AG04449 (cell line): ENCODE results near the gene ING4.

Source experiments
- CTCF ChIA-PET: fragments of 350-600 bp; formaldehyde crosslinking; extraction: SDS; loops from one replicate; lab custom pipeline; 2021; ENCODE audit warnings: antibody characterized with exemption; lab: Yijun Ruan, JAX
- POLR2A ChIA-PET: fragments of 400-600, 350-600 bp; formaldehyde crosslinking; extraction: SDS; loops from one replicate; lab custom pipeline; 2020; ENCODE audit warnings: antibody characterized with exemption, inconsistent platforms; lab: Yijun Ruan, JAX
- DNase-seq: peaks from one replicate; pipeline ENCODE4 v3.0.0-alpha.2; 2010; ENCODE audit warnings: low read depth, low spot score
- H3K4me3 ChIP-seq: 2 replicates; pipeline ENCODE4 v1.5.1; 2011; ENCODE audit warnings: low read depth, mild to moderate bottlenecking, control low read depth, low read length
- TF ChIP-seq, protein P1 (sequence below): IDR thresholded peaks from one replicate; pipeline ENCODE4 v1.5.1; 2011; ENCODE audit warnings: mild to moderate bottlenecking, moderate library complexity, low read length, control low read depth, inconsistent platforms; ENCODE audit not compliant: insufficient read depth; ENCODE audit errors: missing control alignments

The ING4 gene

DNA sequence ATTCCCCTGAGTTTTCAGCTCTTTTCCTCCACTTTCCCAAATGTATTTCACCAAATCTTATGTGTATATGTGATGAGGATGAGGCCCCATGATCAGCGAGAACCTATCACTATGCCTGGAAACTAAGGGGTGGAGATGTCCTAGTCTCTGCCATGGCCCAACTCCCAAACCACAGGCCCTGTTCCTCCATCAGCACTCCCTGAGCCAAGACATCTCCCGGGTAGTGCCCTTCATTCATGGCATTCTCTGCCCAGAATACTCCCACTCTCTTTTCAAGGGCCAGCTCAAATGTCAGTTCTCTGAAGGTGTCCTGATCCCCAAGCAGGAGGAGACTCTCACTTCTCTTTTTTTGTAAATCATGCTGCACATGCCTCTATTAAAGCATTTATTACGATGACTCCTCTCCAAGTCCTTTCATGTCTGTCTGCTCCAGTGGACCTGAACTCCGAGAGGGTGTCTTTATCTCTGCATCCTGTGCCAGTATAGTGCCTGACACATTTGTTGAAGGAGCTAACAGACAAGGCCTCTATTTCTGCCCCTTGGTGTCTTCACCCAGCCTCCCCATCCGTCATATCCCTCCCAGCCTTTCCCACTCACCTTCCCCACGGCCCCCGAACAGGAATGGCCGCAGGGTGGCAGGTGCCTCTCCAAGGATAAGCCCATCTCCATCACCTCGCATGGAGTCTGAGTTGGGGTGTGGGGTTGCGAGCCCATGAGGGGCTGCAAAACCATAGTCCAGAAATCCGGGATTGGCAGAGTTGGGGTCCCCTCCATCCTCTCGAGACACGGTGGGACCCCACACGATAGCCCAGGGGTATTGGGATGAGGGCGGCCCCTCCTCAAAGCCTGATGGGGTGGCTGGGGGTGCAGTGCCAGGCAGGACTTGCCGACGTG, 34.0 kb upstream of the ING4 start:
- DNase-seq: no peak
- CTCF ChIA-PET: interaction anchor here (0.9 to 5.8 kb wide), 12 partner anchors 11 to 273 kb away, joined by 3 to 99 read pairs (median 8); partner anchors contain the start of genes COPS7A and MLF2
- TF ChIP-seq, protein P1, sequence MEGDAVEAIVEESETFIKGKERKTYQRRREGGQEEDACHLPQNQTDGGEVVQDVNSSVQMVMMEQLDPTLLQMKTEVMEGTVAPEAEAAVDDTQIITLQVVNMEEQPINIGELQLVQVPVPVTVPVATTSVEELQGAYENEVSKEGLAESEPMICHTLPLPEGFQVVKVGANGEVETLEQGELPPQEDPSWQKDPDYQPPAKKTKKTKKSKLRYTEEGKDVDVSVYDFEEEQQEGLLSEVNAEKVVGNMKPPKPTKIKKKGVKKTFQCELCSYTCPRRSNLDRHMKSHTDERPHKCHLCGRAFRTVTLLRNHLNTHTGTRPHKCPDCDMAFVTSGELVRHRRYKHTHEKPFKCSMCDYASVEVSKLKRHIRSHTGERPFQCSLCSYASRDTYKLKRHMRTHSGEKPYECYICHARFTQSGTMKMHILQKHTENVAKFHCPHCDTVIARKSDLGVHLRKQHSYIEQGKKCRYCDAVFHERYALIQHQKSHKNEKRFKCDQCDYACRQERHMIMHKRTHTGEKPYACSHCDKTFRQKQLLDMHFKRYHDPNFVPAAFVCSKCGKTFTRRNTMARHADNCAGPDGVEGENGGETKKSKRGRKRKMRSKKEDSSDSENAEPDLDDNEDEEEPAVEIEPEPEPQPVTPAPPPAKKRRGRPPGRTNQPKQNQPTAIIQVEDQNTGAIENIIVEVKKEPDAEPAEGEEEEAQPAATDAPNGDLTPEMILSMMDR: no peak
- H3K4me3 ChIP-seq: no peak overlapping the region
- POLR2A ChIA-PET: no interaction called here

DNA sequence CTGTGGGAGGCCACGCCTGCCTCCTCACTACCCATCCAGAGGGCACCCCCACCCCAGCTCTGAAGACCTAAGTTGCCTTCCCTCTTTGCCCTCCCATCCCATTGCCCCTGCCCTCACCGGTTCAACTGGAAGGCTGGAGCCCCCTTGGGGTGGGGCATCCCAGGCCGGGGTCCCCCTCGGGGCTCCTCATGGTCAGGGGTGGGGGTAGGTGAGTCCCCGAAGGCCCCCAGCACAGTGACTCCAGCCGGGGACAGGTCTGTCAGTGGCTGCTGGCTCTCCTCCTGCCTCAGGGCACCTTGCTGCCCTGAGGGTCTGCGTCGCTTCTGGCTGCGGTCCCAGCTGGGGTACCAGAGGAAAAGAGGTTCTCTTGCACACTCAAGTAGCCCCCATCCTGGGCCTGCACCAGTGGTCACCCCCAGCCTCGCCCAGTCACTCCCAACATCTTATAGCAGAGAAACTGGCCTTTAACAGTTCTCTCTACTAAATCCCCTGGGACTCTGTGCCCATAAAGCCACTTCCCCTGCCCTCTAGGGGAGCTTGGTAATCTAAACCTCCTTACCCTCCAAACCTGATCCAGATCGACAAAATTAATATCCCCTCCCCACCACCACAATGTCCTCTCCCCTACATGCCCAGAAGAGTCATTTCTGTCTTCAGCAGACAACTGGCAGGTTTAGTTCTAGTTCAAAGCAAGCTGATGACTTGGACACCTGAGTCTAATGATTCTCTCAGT, 32.6 kb upstream of the ING4 start:
- CTCF ChIA-PET: interaction anchor here (0.8 to 5.8 kb wide), 6 partner anchors 11 to 132 kb away, joined by 3 to 99 read pairs (median 10); no protein-coding TSS in a partner anchor
- DNase-seq: no peak
- POLR2A ChIA-PET: no interaction called here
- TF ChIP-seq, protein P1: no peak
- H3K4me3 ChIP-seq: no peak overlapping the region

GRCh38 chr12:6694701-6695100, 31.8 kb upstream of the ING4 start:
- ChIA-PET POLR2A (no interaction called here), CTCF (interaction anchor here (2.6 to 5.8 kb wide), 2 partner anchors 11 to 73 kb away, joined by 11 to 99 read pairs; no protein-coding TSS in a partner anchor)
- TF ChIP-seq, protein P1: no peak
- DNase-seq: no peak
- no peak overlapping the region for H3K4me3 ChIP-seq

GRCh38 chr12:6693832-6694355, 31.0 kb upstream of the ING4 start:
- no peak overlapping the region for H3K4me3 ChIP-seq
- TF ChIP-seq, protein P1: no peak
- no peak for DNase-seq
- ChIA-PET POLR2A (no interaction called here), CTCF (interaction anchor here (1.3 to 2.6 kb wide), 2 partner anchors 10 to 73 kb away, joined by 4 to 11 read pairs; no protein-coding TSS in a partner anchor)

DNA sequence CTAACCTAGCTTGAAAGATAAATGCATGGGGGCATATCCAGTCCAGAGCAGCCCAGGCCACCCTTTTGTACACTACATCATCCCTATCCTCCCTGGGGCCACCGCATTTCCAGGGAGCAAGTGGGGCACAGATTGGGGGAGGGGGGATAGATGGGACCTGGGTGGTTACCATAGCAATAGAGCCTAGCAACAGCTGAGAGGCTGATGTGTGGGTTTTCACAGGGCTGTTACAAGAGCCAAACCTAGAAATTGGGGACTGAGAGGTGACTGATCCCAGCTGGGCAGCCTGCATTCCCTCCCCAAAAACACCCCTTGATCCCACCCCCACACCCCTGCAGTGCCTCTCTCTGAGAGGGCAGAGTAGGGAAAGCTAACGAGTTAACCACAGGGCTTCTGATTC, 30.0 kb upstream of the ING4 start:
- H3K4me3 ChIP-seq: no peak overlapping the region
- ChIA-PET CTCF (interaction anchor here (1.2 to 3.0 kb wide), 3 partner anchors 27 to 72 kb away, joined by 3 to 13 read pairs (median 6); partner anchors contain the start of gene MLF2), POLR2A (no interaction called here)
- DNase-seq: no peak
- TF ChIP-seq, protein P1: no peak
